WTC11 (cell line): ENCODE results near the gene ADAMTS15.

Source experiments
- NFATC4 ChIP-seq: fragments of 250-450 bp; sonication (Bioruptor Pico); IDR thresholded peaks from 2 replicates; pipeline ENCODE4 v1.9.0; 2021; ENCODE audit warnings: mild to moderate bottlenecking
- TF ChIP-seq, protein P1 (sequence below): fragments of 200-600 bp; IDR thresholded peaks from 2 replicates; pipeline ENCODE4 v1.8.0; 2022; ENCODE audit warnings: antibody characterized with exemption
- TF ChIP-seq, protein P2 (sequence below): sonication (generic); formaldehyde crosslinking; IDR thresholded peaks from 2 replicates; pipeline ENCODE4 v1.8.1; 2022; ENCODE audit warnings: mild to moderate bottlenecking, missing genetic modification reagents, moderate library complexity, borderline replicate concordance
- TF ChIP-seq, protein P3 (sequence below): sonication (generic); formaldehyde crosslinking; IDR thresholded peaks from 2 replicates; pipeline ENCODE4 v1.8.0; 2022; ENCODE audit warnings: mild to moderate bottlenecking, missing genetic modification reagents
- TF ChIP-seq, protein P4 (sequence below): sonication (generic); formaldehyde crosslinking; conservative IDR thresholded peaks from 2 replicates; pipeline ENCODE4 v1.8.1; 2022; ENCODE audit warnings: mild to moderate bottlenecking, missing genetic modification reagents

DNA sequence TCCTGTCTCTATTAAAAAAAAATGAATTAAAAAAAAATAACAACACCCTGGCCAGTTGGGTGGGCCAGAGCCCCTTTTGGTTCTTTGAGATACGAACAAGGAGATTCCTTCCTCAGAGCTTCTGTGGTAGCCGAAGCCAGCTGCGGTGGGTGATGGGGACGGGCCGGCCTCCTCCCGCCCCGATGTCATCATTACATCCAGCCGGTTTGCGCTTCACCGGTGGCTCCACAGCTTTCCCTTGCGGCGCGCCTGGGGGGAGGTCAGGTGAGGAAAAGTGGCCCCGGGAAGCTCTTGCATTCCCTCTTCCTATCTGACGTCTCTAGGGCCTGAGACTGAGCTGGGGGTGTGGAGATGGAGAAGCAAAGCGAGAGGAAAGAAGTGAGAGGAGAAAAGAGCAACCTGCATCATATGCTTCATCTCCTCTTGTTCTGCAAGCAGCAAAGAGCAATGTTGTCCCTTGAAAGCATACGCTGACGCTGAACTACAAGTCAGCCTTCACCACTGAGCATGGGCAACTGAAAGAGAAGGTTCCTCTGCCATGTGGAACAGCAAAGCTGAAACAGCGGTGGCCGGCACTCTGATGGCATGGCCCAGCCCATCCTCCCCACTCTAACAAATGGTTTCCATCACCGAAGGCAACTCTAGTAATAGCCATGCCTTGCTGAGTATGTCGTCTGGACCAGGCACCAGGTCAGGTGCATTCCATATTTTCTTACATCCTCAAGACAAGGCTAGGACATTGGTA, 26.0 kb upstream of the ADAMTS15 start:
- TF ChIP-seq, protein P1, sequence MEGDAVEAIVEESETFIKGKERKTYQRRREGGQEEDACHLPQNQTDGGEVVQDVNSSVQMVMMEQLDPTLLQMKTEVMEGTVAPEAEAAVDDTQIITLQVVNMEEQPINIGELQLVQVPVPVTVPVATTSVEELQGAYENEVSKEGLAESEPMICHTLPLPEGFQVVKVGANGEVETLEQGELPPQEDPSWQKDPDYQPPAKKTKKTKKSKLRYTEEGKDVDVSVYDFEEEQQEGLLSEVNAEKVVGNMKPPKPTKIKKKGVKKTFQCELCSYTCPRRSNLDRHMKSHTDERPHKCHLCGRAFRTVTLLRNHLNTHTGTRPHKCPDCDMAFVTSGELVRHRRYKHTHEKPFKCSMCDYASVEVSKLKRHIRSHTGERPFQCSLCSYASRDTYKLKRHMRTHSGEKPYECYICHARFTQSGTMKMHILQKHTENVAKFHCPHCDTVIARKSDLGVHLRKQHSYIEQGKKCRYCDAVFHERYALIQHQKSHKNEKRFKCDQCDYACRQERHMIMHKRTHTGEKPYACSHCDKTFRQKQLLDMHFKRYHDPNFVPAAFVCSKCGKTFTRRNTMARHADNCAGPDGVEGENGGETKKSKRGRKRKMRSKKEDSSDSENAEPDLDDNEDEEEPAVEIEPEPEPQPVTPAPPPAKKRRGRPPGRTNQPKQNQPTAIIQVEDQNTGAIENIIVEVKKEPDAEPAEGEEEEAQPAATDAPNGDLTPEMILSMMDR: no peak
- TF ChIP-seq NFATC4 (CRISPR knock-in tag): no peak
- TF ChIP-seq, protein P2, sequence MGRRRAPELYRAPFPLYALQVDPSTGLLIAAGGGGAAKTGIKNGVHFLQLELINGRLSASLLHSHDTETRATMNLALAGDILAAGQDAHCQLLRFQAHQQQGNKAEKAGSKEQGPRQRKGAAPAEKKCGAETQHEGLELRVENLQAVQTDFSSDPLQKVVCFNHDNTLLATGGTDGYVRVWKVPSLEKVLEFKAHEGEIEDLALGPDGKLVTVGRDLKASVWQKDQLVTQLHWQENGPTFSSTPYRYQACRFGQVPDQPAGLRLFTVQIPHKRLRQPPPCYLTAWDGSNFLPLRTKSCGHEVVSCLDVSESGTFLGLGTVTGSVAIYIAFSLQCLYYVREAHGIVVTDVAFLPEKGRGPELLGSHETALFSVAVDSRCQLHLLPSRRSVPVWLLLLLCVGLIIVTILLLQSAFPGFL (CRISPR knock-in tag): no peak
- TF ChIP-seq, protein P3, sequence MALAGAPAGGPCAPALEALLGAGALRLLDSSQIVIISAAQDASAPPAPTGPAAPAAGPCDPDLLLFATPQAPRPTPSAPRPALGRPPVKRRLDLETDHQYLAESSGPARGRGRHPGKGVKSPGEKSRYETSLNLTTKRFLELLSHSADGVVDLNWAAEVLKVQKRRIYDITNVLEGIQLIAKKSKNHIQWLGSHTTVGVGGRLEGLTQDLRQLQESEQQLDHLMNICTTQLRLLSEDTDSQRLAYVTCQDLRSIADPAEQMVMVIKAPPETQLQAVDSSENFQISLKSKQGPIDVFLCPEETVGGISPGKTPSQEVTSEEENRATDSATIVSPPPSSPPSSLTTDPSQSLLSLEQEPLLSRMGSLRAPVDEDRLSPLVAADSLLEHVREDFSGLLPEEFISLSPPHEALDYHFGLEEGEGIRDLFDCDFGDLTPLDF (CRISPR knock-in tag): no peak
- TF ChIP-seq, protein P4, sequence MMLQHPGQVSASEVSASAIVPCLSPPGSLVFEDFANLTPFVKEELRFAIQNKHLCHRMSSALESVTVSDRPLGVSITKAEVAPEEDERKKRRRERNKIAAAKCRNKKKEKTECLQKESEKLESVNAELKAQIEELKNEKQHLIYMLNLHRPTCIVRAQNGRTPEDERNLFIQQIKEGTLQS (CRISPR knock-in tag): no peak
